ENCODE measurements around the gene GNG7.
"Not testable (repeated sequence)": the region's sequence is repeated elsewhere in the genome, so short reads cannot be mapped to it uniquely, and the experiment has no call there.

The GNG7 gene

DNA sequence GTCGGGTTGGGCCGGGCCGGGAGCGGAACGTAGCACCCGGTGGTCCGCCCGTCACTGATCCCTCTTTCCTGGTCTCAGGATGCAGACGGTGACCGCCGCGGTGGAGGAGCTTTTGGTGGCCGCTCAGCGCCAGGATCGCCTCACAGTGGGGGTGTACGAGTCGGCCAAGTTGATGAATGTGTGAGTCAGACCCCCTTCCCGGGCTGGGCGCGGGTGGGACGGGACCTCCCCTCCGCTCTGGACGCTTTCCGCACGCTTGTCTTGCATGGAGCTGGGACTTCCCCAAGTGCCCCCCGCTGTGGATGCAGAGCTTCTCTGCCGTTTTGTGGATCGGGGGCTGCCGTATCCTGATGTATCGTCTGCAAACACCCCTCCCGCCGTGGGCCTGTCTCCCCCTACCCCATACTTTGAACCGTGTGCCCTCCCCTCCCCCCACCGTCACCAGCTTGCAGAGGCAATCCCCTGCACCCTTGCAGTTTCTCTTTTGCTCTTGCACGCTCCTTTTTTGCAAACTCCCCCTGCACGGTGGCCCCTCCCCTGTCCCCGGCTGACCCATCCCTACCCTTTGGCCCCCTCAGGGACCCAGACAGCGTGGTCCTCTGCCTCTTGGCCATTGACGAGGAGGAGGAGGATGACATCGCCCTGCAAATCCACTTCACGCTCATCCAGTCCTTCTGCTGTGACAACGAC lies 225.9 kb downstream of the GNG7 start:
- peak in 1 of 2 donors; percentile 61 for DNase-seq (ENCODE audit: low read depth in 2 of 2, low spot score in 1 of 2)

DNA sequence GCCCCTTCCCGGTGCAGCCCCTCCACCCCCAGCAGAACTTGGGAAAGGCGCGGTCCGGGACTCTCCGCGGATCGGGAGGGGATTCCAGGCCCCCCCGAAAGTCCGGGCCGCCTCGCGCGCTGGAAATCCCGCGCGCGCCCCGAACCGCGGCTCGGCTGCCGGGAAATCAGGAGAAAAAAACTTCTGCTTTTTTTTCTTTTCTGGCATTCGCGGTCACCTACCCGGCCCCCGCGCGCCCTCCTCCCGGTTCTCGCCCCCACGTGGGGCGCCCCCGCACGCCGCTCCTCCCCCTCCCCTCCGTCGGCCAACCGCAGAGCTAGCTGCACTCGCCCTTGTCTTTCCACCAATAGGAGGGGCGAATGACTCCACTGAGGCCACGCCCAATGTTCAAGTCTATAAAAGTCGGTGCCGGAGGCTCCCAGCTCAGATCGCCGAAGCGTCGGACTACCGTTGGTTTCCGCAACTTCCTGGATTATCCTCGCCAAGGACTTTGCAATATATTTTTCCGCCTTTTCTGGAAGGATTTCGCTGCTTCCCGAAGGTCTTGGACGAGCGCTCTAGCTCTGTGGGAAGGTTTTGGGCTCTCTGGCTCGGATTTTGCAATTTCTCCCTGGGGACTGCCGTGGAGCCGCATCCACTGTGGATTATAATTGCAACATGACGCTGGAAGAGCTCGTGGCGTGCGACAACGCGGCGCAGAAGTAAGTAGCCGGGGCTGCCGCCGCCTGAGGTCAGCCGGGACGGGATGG lies 226.6 kb downstream of the GNG7 start, which contains the start of gene GADD45B:
GADD45B (plus strand) TSS at position 426 of the 749 bp plus-strand sequence; CDS start at position 658, 232 bp downstream.
- DNase-seq (ENCODE audit: low read depth in 2 of 2, low spot score in 1 of 2), result peak; percentile 96 to 97

DNA sequence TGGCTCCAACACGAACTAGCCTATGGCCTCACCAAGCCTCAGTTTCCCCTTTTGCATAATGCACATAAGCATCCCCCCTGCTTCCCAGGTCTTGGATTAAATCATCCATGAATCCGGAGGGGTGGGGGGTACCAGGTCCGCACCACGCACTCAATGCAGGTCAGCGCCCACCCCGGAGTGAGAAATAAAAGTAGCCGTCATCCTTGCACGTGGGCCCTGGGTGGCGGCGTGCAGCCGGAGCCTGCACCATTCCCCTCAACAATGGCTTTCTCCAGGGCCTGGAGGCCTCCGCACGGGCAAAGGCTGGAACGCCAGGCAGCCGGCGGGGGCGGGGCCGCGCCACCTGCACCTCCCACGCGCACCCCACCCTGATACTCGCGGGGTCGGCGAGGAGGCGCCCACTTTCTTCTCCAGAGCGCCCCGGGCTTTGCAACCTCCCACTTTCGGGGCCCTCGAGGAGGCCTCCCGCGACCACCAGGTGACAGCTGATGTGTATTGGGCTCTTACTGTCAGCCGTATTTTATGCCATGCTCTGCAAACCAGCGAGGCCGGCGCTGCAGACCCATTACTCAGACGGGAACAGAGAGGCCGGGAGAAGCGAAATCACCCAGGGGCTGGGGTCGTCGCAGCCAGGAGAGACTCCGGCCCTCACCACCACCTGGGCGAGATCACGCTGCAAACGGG lies 227.3 kb downstream of the GNG7 start:
- peak in 1 of 2 donors; percentile 44 for DNase-seq (ENCODE audit: low read depth in 2 of 2, low spot score in 1 of 2)

DNA sequence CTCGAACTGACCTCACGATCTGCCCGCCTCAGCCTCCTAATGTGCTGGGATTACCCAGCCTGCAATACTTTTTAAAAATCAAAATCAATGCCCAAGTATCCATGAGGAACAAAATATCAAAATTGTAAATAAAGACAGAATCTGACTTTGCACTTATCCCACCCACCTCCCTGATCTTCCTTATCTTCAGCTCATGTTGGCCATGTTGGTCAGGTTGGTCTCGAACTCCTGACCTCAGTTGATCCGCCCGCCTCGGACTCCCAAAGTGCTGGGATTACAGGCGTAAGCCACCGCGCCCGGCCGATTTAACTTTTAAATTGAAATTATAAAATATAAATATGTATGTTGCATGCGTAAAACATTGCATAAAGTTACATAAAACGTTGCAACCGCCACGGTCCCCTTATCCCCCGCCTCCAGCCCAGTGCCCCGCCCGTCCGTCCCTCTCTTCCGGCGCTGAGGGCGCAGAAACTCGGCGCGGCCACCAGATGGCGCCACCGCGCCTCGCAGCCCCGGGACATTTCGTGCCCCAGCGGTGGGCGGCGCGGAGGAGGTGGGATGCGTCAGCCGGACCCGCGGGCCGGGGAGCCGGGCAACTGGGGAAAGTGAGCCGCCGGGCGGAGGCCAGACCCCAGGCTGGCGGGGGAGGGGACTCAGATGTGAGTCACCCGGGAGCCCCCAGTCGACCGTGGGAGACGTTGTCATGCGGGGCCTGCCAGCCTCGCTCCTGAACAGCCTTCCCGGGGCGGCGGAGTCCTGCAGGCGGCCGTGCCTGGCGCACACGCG lies 228.1 kb downstream of the GNG7 start:
- DNase-seq (ENCODE audit: low read depth in 2 of 2, low spot score in 1 of 2), result peak; percentile 86 to 93

DNA sequence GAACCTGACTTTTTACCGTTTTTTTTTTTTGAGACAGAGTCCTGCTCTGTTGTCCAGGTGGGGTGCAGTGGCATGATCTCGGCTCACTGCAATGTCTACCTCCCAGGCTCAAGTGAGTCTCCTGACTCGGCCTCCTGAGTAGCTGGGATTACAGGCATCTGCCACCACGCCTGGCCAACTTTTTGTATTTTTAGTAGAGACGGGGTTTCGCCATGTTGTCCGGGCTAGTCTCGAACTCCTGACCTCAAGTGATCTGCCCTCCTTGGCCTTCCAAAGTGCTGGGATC lies 232.6 kb downstream of the GNG7 start:
- not testable (repeated sequence) for DNase-seq (ENCODE audit: low read depth in 2 of 2, low spot score in 1 of 2)

DNA sequence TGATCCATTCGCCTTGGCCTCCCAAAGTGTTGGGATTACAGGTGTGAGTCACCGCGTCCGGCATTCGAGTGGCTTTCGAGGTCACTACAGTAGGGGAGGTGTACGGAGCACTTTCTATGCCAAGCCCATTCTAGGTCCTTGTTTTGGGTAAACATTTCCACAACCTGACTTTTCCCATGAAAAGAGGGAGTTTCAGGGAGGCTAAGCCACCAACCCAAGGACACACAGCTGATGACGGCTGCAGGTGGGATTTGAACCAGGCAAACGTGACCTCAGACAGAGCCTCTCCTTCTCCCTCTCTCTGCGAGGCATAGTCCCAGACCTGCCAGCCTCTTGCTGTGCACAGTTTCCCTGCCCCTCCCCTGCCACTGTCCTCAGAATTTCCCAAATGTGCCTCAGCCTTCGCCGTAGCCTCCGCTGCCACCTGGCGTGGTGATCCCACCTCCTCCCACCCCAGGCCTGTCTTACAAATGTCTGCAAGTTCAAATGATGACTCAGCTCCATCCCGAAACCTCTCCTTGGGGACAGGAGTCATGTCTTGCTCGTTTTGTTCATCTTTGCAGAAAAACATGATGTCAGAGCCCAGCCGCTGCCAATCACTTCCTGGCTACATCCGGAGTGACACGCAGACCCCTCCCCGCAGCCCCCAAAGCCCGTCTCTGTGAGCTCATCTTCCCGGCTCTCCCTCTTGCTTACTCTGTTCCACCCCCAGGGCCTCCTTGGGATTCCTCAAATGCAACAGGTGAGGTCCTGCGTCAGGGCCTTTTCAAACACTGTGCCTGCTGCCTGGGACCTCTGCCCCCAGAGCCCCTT lies 233.2 kb downstream of the GNG7 start:
- DNase-seq (ENCODE audit: low read depth in 2 of 2, low spot score in 1 of 2), result no peak

DNA sequence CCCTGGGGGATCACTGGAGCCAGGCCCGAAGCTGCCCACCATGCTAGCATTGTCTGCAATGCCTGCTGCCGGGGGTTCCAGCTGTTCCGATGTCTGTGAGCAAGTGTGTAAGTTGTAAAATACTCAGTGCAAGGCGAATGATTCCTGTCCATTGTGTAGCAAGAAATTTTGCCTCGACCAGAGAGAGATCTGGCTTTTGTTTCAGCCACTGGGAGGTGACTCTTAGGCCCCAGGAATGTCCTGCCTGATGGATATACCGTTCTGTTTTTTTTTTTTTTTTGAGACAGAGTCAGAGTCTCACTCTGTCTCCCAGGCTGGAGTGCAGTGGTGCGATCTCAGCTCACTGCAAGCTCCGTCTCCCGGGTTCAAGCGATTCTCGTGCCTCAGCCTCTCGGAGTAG lies 233.9 kb downstream of the GNG7 start:
- no peak for DNase-seq (ENCODE audit: low read depth in 2 of 2, low spot score in 1 of 2)

DNA sequence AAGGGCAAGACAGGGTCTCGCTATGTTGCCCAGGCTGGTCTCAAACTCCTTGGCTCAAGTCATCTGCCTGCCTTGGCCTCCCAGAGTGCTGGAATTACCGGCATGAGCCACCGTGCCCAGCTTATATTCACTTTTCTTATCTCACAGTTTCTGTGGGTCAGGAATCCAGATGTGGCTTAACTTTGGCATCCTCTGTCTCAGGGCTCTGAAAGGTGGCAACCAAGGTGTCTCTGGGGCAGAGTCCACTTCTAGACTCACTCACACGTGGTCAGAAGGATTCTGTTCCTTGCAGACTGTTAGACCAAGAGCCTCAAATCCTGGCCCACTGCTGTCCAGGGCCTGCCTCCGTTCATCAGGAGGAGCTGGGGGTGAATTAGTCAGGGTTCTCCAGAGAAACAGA lies 238.1 kb downstream of the GNG7 start:
- no peak for DNase-seq (ENCODE audit: low read depth in 2 of 2, low spot score in 1 of 2)

DNA sequence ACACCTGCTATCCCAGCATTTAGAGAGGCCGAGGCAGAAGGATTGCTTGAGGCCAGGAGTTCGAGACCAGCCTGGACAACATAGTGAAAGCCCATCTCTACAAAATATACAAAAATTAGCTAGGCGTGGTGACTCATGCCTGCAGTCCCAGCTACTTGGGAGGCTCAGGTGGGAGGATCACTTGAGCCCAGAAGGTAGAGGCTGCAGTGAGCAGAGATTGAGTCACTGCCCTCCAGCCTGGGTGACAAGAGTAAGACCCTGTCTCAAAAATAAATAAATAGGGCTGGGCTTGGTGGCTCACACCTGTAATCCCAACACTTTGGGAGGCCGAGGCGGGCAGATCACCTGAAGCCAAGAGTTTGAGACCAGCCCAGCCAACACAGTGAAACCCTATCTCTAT lies 238.8 kb downstream of the GNG7 start:
- not testable (repeated sequence) for DNase-seq (ENCODE audit: low read depth in 2 of 2, low spot score in 1 of 2)

DNA sequence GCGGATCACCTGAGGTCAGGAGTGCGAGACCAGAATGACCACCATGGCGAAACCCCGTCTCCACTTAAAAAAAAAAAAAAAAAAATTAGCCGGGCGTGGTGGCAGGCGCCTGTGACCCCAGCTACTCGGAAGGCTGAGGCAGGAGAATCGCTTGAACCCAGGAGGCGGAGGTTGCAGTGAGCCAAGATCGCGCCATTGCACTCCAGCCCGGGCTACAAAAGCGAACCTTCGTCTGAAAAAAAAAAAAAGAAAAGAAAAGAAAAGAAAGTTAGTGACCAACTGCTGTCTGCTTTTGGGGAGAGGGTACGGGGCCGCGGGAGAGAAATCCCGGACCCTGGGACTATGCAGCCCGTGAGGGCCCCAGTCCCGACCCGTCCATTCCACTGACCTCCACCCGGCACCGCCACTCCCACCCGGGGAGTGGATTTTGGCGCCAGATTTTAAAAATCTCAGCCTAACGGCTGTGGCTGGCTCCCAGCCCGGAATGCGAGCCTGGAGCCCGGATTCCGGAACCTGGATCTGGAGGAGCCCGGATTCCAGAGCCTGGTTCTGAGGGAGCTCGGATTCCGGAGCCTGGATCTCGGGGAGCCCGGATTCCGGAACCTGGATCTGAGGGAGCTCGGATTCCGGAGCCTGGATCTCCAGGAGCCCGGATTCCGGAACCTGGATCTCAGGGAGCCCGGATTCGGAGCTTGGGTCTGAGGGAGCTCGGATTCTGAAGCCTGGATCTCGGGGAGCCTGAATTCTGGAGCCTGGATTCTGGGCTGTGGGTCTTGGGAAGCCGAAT lies 239.7 kb downstream of the GNG7 start:
- no peak for DNase-seq (ENCODE audit: low read depth in 2 of 2, low spot score in 1 of 2)

DNA sequence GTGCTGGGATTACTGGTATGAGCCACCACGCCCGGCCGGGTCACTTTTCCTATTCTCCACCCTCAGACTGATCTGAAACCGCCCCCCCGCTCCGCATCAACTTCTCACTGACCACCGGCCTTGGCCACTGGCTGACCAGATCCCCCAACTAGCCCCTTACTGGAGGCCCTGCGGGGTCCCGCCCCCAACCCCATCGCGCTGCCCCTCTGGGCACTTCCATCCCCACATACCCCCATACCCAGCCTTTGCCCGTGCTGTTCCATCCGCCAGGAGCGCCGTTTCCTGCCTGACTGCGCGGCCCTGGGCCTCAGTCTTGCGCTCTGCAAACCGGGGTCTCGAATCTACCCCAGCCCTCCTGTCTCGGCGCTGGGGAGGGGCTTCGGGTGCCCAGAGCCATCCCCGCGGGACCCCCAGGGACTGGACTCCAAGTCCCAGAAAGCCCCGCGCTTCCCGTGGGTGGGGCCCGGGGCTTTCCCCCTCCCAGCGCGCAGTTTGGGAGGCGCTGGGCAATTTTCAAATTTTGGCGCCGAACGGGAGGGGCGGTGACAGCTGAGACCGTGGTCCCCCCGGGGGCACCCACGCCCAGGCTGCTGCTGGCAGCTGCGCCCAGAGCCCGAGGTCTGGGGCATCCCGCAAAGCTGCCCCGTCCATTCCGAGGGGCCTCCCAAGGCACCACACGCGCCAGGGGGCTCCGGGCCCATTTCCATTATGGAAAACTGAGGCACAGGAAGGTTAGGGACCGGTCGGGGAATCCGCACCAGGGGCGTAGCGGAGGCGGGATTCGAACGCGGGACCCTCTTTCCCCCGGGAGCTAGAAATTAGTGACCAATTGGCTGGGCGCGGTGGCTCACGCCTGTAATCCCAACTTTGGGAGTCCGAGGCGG lies 240.5 kb downstream of the GNG7 start:
- peak in 1 of 2 donors; percentile 37 for DNase-seq (ENCODE audit: low read depth in 2 of 2, low spot score in 1 of 2)
